WTC11 (cell line): ENCODE data around the gene APOL1. TPM values are rescaled to one million over a fixed set of nuclear protein-coding genes. Genes with fewer than 3 reads are reported as not detected.
A peak's percentile ranks its signal among the peaks of the same experiment; 100 is the strongest.

Source experiments
- ATAC-seq: fragments of 200-7000 bp; cut with Tn5 transposase; 2 replicates; pipeline ENCODE4 v1.10.0; 2021; ENCODE audit warnings: mild to moderate bottlenecking, moderate library complexity
- CTCF ChIA-PET: fragments of 300-600 bp; sonication (Branson Sonifier 250); formaldehyde crosslinking; loops from one replicate; lab custom pipeline; 2021; ENCODE audit warnings: antibody characterized with exemption; lab: Charles Lee
- POLR2A ChIA-PET: fragments of 350-600 bp; sonication (Branson Sonifier 250); formaldehyde crosslinking; loops from one replicate; lab custom pipeline; 2021; ENCODE audit warnings: antibody characterized with exemption; lab: Charles Lee
- DNase-seq: peaks from one replicate; pipeline ENCODE4 v3.0.0; 2021; ENCODE audit warnings: low spot score
- H3K27ac Mint-ChIP-seq: 2 replicates; pipeline ENCODE4 v1.8.0; 2021; ENCODE audit warnings: mixed read lengths
- H3K27me3 Mint-ChIP-seq: 2 replicates; pipeline ENCODE4 v1.8.0; 2021; ENCODE audit warnings: low read depth, mild to moderate bottlenecking, moderate library complexity, mixed read lengths
- H3K36me3 Mint-ChIP-seq: 2 replicates; pipeline ENCODE4 v1.8.0; 2021; ENCODE audit warnings: mixed read lengths
- H3K4me1 Mint-ChIP-seq: 2 replicates; pipeline ENCODE4 v1.8.0; 2022; ENCODE audit warnings: mixed read lengths
- H3K4me3 Mint-ChIP-seq: 2 replicates; pipeline ENCODE4 v1.8.0; 2021; ENCODE audit warnings: mild to moderate bottlenecking, moderate library complexity, mixed read lengths
- H3K9me3 Mint-ChIP-seq: 2 replicates; pipeline ENCODE4 v1.8.0; 2021; ENCODE audit warnings: mixed read lengths
- ATF1 ChIP-seq: sonication (generic); formaldehyde crosslinking; IDR thresholded peaks from 2 replicates; pipeline ENCODE4 v1.8.1; 2023; ENCODE audit warnings: mild to moderate bottlenecking, moderate library complexity, missing genetic modification reagents
- E2F4 ChIP-seq: sonication (generic); formaldehyde crosslinking; IDR thresholded peaks from 2 replicates; pipeline ENCODE4 v1.8.1; 2022; ENCODE audit warnings: low read depth, mild to moderate bottlenecking, moderate library complexity, missing genetic modification reagents, borderline replicate concordance
- ELF4 ChIP-seq: sonication (generic); formaldehyde crosslinking; IDR thresholded peaks from 2 replicates; pipeline ENCODE4 v1.8.1; 2022; ENCODE audit warnings: low read depth, mild to moderate bottlenecking, moderate library complexity, missing genetic modification reagents
- EMX1 ChIP-seq: fragments of 250-450 bp; sonication (Bioruptor Pico); IDR thresholded peaks from 2 replicates; pipeline ENCODE4 v1.8.0; 2021; ENCODE audit warnings: mild to moderate bottlenecking
- GABPB1 ChIP-seq: sonication (generic); formaldehyde crosslinking; IDR thresholded peaks from 2 replicates; pipeline ENCODE4 v1.8.1; 2023; ENCODE audit warnings: mild to moderate bottlenecking, missing genetic modification reagents
- NFE2L1 ChIP-seq: sonication (generic); formaldehyde crosslinking; IDR thresholded peaks from 2 replicates; pipeline ENCODE4 v1.8.1; 2023; ENCODE audit warnings: missing genetic modification reagents
- NFYB ChIP-seq: sonication (generic); formaldehyde crosslinking; conservative IDR thresholded peaks from 2 replicates; pipeline ENCODE4 v1.8.0; 2022; ENCODE audit warnings: low read depth, missing genetic modification reagents
- PRDM15 ChIP-seq: sonication (generic); formaldehyde crosslinking; IDR thresholded peaks from 2 replicates; pipeline ENCODE4 v1.8.0; 2022; ENCODE audit warnings: missing genetic modification reagents
- RORB ChIP-seq: fragments of 250-450 bp; sonication (Bioruptor Pico); IDR thresholded peaks from 2 replicates; pipeline ENCODE4 v1.9.0; 2021; ENCODE audit warnings: mild to moderate bottlenecking
- TEAD1 ChIP-seq: sonication (generic); formaldehyde crosslinking; IDR thresholded peaks from 2 replicates; pipeline ENCODE4 v1.8.0; 2022; ENCODE audit warnings: mild to moderate bottlenecking, missing genetic modification reagents
- ZNF138 ChIP-seq: sonication (generic); formaldehyde crosslinking; conservative IDR thresholded peaks from 2 replicates; pipeline ENCODE4 v1.8.1; 2022; ENCODE audit warnings: mild to moderate bottlenecking, moderate library complexity, missing genetic modification reagents
- ZNF396 ChIP-seq: fragments of 250-450 bp; sonication (Bioruptor Pico); IDR thresholded peaks from 2 replicates; pipeline ENCODE4 v1.8.0; 2021; ENCODE audit warnings: mild to moderate bottlenecking, moderate library complexity, borderline replicate concordance
- total RNA-seq: library from RNA; stranded (reverse); gene quantifications from 3 replicates; pipeline ENCODE4 v1.2.3, GENCODE V29; 2021
- TF ChIP-seq, protein P1 (sequence below): sonication (generic); formaldehyde crosslinking; IDR thresholded peaks from 2 replicates; pipeline ENCODE4 v1.8.0; 2022; ENCODE audit warnings: mild to moderate bottlenecking, missing genetic modification reagents
- TF ChIP-seq, protein P2 (sequence below): sonication (generic); formaldehyde crosslinking; conservative IDR thresholded peaks from 2 replicates; pipeline ENCODE4 v1.8.1; 2023; ENCODE audit warnings: mild to moderate bottlenecking, low read depth, missing genetic modification reagents, moderate library complexity
- TF ChIP-seq, protein P3 (sequence below): sonication (generic); formaldehyde crosslinking; IDR thresholded peaks from 2 replicates; pipeline ENCODE4 v1.8.1; 2022; ENCODE audit warnings: mild to moderate bottlenecking, moderate library complexity, missing genetic modification reagents

APOL1 gene
- total RNA-seq, 1 experiment from 2014 or later: 0.35 TPM

DNA sequence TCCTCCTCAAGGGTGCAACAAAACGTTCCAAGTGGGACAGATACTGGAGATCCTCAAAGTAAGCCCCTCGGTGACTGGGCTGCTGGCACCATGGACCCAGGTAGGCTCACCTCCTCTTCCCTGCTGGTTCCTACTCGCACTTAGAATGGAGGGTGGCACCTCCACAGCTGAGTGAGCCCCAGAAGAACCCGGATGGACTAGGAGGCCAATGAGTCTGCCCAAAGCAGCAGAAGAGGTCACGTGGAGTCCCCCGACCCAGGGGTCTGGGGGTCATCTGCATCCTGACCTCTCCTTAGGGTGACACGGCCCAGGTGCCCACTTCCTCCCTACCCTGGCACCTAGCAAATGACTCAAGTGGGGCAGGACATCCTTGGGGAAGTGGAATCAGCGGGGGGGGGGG, 4.4 kb downstream of the APOL1 start (continued):
- TF ChIP-seq RORB (CRISPR knock-in tag): no peak
- no peak for TF ChIP-seq ATF1
- no peak for TF ChIP-seq EMX1
- TF ChIP-seq, all 79 proteins: peak for 0

- ChIA-PET POLR2A (interaction anchor here (2.7 kb wide), 1 partner anchor 19 kb away, joined by 9 read pairs; the partner anchor contains the start of gene APOL2), CTCF (interaction anchor here (0.7 to 2.3 kb wide), 7 partner anchors 19 to 228 kb away, joined by 3 to 7 read pairs (median 4); partner anchors contain the start of gene APOL2)
- no peaks in the 10 kb centered on the region for H3K27me3 Mint-ChIP-seq
- 0 out of 2 replicates have a peak overlapping the region, but pooled peaks have one; percentile 11 for H3K4me3 Mint-ChIP-seq
- no peaks in the 10 kb centered on the region for H3K36me3 Mint-ChIP-seq
- H3K27ac Mint-ChIP-seq: peak overlapping the region; percentile 94
- ATAC-seq: no peak
- no peak for DNase-seq
- no peaks in the 10 kb centered on the region for H3K9me3 Mint-ChIP-seq
- TF ChIP-seq, protein P1, sequence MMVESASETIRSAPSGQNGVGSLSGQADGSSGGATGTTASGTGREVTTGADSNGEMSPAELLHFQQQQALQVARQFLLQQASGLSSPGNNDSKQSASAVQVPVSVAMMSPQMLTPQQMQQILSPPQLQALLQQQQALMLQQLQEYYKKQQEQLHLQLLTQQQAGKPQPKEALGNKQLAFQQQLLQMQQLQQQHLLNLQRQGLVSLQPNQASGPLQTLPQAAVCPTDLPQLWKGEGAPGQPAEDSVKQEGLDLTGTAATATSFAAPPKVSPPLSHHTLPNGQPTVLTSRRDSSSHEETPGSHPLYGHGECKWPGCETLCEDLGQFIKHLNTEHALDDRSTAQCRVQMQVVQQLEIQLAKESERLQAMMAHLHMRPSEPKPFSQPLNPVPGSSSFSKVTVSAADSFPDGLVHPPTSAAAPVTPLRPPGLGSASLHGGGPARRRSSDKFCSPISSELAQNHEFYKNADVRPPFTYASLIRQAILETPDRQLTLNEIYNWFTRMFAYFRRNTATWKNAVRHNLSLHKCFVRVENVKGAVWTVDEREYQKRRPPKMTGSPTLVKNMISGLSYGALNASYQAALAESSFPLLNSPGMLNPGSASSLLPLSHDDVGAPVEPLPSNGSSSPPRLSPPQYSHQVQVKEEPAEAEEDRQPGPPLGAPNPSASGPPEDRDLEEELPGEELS (CRISPR knock-in tag): no peak
- no peak for TF ChIP-seq PRDM15 (CRISPR knock-in tag)
- TF ChIP-seq, protein P2, sequence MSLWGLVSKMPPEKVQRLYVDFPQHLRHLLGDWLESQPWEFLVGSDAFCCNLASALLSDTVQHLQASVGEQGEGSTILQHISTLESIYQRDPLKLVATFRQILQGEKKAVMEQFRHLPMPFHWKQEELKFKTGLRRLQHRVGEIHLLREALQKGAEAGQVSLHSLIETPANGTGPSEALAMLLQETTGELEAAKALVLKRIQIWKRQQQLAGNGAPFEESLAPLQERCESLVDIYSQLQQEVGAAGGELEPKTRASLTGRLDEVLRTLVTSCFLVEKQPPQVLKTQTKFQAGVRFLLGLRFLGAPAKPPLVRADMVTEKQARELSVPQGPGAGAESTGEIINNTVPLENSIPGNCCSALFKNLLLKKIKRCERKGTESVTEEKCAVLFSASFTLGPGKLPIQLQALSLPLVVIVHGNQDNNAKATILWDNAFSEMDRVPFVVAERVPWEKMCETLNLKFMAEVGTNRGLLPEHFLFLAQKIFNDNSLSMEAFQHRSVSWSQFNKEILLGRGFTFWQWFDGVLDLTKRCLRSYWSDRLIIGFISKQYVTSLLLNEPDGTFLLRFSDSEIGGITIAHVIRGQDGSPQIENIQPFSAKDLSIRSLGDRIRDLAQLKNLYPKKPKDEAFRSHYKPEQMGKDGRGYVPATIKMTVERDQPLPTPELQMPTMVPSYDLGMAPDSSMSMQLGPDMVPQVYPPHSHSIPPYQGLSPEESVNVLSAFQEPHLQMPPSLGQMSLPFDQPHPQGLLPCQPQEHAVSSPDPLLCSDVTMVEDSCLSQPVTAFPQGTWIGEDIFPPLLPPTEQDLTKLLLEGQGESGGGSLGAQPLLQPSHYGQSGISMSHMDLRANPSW (CRISPR knock-in tag): no peak
- no peak for TF ChIP-seq ZNF138 (CRISPR knock-in tag)
- no peak for TF ChIP-seq E2F4
- TF ChIP-seq NFE2L1 (CRISPR knock-in tag): no peak
- TF ChIP-seq ATF1: no peak
- no peak for TF ChIP-seq NFYB (CRISPR knock-in tag)
- no peak for TF ChIP-seq GABPB1 (CRISPR knock-in tag)
- TF ChIP-seq ZNF396 (CRISPR knock-in tag): no peak
- no peak for TF ChIP-seq TEAD1
- TF ChIP-seq, protein P3, sequence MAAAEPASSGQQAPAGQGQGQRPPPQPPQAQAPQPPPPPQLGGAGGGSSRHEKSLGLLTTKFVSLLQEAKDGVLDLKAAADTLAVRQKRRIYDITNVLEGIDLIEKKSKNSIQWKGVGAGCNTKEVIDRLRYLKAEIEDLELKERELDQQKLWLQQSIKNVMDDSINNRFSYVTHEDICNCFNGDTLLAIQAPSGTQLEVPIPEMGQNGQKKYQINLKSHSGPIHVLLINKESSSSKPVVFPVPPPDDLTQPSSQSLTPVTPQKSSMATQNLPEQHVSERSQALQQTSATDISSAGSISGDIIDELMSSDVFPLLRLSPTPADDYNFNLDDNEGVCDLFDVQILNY (CRISPR knock-in tag): no peak
- TF ChIP-seq ELF4: no peak
- H3K4me1 Mint-ChIP-seq: peaks cover 37% of the 10 kb centered on the region
Observed at GRCh38 chr22:36257948-36258670, 5.2 kb downstream of the APOL1 start.
